ENCODE measurements around the gene TANC1.

DNA sequence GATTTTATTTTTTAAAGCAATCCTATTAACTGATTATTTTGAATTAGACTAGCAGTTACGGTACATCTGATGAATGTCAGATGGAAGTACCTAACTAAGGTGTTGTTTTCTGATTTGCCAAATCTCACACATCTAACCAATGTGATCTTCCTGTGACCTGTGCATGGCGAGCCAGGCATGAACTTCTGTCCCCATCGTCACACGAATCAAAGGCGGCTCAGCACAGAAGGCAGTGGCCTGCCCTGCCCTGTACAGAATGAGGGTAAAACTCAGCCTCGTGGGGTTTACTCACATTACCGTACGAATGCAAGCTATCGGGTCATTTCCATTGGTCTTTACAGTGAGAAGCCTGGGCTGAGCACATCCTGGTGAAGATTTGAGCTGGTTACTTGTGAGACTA, 230.8 kb downstream of the TANC1 start:
- TF ChIP-seq CTCF (conservative IDR thresholded peaks at IDR 0.05; ENCODE audit: low read length) (no peak), EZH2phosphoT487 (IDR thresholded peaks at IDR 0.05; ENCODE audit: borderline replicate concordance) (no peak)
